Effector CD4-positive, alpha-beta T cell (primary cell): ENCODE data around the gene CDH22.
A peak's percentile ranks its signal among the peaks of the same experiment; 100 is the strongest.

Source experiments
- DNase-seq: peaks from one replicate; pipeline ENCODE4 v3.0.0-alpha.2; 2020

The CDH22 gene

DNA sequence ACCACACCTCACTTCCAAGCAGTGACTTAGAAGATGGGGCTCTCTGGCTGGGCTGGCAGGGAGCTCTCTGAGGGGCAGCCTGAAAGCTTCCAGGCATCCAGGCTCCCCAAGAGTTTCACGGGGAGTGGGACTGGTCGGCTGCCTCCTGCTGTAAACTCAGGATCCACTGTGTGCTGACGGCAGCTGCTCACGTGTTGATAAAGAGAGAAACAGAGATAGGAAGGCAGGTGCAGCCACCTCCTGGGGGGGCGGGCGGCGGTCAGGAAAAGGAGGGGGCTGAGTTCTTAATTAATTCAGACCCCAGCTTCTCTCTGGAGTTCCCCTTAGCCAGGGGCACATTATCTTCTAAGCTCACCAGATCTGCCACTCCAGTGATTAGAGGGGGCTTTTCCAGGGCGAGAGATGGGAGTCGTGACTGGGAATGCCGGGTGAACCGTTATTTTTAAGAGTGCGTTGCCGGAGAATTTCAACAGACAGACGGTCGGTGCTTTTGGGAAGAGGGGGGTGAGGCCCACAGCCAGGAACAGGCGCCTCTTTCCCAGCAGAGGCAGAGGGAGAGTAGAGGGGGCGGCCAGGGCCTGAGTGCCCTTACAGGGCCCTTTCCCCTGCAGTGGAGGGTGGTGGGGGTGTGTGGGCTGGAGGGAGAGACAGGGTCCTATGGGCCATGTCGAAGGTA lies 119.3 kb downstream of the CDH22 start:
- DNase-seq = no peak

DNA sequence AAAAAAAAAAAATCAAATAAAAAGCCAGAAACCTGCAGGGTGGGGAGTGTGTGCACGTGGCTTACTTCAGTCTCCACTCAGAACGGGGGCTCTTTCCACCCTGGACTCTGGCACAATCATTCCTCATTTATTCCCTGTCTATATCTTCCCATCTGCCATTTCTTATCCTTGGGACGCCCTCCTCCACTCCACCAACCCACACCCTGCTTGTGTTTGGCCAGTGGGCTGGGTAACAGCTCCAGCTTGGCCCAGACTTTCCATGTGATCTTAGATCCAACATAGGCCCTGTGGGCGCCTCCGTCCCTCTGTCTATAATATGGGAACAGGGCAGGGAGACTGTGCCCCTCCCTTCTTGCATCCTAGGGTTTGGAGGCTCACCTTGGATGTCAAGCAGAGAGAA lies 122.1 kb downstream of the CDH22 start:
- DNase-seq = no peak

DNA sequence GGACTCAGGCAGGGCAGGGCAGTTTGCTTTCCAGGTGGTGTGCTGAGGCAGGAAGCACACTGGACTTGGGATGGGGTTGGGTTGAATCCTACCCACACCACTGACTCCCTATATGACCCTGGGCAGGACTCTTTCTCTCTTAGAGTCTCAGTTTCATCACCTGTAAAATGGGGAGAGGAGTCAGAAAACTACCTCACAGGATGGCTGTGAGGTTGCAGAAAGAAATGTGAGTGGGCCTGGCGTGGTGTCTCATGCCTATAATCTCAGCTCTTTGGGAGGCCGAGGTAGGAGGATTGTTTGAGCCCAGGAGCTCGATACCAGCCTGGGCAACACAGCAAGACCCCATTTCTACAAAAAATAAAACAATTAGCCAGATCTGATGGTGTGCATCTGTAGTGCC lies 122.9 kb downstream of the CDH22 start:
- DNase-seq = no peak

DNA sequence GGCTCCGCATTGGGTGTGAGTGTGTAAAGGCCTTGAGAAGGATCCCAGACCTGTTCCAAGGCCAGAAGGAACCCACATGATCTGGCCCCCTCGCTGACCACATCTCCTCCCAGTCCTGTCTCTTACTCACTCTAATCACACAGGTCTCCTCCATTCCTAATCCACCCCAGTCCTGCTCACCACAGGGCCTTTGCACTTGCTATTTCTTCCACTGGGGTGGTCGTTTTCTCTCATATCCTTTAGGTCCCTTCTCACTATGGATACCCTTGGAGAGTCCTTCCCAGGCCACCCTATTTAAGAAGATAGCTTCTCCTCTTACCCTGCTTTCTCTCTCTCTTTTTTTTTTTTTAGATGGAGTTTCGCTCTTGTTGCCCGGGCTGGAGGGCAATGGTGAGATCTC lies 124.5 kb downstream of the CDH22 start:
- DNase-seq = no peak

DNA sequence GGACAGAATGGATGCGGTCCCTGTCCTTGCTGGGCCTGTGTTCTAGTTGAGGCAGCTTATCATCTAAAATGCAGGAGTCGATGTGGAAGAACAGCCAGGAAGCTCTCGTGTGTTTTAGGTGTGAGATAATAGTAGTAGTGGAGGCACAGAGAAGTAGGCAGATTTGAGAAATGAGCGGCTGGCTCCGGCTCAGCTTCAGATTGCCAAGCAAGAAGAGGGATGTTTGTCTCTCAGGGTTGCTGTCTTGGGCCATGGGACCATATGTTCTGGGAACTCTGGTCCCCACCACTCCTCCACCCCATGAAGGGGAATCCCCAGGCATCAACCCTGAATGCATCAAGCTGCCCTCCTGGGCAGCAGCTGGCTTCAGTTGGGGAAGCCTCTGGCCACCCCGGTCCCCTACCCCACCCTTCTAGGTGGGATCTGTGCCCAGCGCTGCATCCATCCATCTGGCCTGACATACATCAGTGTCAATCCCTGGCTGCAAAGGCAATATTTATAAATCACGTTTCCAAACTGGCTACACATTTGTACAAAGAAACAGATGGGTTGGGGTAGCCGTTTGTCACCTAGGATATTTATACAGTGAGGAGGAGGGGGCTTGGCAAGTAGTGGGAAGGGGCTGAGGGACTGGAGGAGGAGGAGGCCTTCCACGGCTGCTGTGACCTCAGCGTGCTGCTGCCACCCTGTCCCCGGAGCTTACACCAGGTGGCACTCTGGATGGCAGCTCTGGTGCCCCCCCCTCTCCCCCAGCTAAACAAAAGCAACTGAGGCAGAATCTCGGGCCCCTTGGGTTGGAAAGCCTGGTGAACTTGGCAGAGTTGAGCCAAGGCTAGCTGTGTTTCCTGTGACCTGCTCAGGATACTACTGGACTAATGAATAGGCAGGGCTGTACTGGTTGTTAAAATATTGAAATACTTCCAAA lies 125.8 kb downstream of the CDH22 start:
- no peak for DNase-seq

DNA sequence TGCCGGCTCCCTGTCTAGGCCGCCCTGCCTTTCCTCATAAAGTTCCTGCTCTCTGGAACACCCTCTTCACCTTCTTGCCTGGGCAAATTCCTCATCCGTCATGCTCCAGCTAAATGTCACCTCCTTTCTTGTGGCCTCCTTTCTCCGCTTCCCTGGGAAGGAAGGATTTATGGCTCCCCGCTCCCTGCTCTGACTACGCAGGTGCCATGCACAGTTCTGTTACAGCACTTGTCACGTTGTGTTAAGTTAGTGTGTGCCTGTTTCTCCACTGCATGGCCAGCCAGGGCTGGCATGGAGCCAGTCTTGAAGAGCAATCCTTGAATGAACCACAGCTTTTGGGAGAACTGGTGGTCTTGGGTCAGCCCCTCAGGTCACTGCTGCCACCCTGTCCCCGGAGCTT lies 128.4 kb downstream of the CDH22 start:
- no peak for DNase-seq

DNA sequence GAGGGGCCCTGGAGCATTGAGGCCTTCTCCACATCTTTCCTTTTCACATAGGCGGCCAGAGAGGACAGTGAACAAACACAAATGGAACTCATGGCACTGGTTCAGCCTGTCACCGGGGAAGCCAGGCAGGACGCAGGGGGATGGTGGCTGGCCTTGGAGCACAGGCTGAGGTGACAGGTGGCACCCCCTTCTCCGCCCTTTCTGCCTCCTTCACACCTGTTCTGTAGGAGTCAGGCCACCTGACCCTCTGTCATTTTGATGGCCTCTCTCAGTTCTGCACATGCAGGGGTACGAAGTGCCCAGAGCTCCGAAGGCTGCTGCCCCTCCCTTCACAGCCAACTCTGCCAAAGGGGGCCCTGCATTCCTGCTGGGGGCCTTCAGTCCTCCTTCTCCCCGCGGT lies 129.4 kb downstream of the CDH22 start:
- no peak for DNase-seq

DNA sequence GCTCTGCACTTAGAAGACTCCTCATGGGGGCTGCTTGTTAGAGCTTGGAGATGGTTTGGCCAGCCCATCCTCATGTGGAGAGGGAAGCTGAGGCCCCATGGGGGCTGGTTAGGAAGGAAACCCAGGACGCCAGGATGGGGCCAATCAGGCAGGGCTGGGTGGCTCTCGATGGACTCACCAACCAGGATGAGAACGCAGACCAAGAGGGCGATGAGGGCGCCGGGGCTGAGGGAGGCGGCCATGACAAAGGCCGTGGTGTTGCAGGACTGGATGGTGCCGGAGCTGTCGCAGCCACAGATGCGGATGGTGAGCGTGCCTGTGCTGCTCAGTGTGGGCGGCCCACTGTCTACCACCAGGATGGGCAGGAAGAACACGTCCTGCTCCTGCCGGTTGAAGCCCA lies 130.5 kb downstream of the CDH22 start:
- DNase-seq = no peak

DNA sequence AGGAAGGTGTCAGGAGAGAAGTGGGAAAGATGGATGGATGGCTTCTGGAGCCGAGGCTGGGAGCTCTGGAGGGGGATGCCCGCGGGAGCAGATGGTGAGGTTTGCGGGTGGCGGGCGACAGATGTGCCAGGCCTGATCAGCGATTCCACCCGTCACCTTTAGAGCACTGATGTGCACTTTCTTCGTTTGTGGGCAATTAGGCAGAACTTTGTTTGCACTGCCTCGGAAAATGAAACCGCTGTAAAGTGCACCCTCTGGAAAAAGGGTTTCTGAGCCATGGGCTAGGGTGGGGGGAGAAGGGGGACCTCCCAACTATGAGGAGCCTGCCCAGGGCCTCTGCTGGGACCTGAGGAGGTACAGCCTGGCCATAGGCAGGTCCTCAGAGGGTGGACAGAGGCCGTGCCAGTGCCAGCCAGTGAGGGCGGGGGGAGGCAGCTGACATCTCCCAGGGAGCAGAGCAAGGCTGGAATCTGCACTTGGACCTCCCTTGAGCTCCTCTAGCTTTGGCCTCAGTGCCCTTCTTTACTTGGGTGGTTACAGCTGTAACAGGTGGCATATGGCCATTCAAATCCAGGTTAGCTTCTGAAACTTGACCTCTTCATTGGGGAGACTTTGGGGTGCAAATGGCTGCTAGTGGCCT lies 131.4 kb downstream of the CDH22 start:
- DNase-seq = no peak

DNA sequence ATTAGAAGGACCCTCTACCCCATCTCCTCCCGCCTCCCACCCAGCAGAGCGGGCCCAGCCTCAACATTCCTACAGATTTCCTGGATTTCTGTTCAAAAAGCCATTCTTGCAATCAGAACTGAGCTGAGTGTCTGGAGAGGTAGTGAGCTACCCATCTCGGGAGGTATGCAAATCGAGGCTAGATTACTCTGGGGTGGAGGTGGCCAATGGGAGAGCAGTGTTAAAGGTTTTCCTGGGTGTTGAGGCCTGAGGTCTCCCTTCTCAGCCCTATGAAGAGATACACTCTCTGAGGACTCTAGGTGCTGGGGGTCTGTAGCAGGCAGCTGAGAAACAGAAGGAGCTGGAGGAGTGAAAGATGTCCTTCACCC lies 133.2 kb downstream of the CDH22 start:
- no peak for DNase-seq

DNA sequence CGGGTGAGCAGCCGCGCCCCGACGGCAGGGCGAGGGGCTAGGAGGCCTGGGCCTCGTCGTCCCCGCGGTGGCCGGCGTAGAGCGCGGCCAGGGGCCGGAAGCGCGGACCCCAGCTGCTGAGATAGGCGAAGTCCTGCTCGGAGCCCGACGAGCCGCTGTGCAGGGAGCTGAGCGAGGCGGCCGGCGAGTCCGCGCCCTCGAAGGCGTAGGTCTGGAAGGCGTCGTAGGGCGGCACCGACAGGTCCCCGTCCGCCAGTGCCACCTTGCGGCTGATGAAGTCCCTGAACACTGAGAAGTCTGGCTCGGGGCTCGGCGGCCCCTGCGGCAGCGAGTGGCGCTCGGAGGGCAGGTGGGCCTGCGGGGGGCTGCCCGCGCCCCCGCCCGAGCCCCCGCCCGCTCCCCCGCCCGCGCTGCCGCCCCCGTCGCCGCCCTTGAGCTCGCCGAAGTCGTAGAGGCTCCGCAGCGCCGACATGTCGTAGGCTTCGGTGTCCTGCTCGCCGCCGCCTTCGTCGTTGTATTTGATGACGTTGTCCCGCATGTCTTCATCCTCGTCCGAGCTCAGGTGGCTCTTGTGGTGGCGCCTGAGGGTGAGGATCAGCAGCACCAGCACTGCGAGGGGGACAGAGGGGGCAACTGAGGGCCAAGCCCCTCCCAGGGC lies 133.7 kb downstream of the CDH22 start:
- peak; percentile 65 for DNase-seq

DNA sequence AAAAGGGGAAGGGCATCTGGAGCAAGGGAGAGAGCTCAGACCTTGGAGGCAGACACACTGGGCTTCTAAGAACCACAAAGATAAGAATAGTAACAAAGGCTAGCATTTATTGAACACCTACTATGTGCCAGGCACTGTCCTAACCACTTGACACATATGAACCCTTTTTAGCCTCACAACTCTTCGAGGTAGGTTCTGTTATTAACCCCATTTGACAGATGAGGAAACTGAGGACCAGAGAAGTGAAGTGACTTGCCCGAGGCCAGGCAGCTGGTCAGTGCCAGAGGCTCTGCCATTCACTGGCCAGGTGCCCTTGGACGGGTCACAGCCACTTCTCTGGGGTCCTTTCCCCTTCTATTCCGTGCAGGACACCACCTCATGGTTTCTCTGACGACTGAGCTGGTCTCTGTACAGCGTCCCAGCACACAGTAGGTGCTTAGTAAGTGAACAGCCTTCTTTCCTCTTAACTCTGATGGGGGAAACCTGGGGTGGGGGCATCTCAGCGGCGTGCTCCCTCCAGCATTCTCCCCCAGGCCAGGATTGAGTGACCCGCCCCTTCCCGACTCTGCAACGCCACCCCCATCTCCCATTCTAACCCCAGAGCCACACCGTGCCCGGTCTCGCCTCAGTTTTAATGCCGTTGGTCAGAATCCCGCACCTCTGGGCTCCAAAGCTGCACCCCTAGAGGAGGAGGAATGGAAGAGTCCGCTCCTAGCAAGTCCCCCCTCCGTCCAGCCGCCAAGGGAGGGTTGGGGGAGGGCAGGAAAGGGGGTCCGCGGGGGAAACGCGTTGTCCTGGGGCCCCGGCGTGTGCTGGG lies 134.4 kb downstream of the CDH22 start:
- DNase-seq = no peak

DNA sequence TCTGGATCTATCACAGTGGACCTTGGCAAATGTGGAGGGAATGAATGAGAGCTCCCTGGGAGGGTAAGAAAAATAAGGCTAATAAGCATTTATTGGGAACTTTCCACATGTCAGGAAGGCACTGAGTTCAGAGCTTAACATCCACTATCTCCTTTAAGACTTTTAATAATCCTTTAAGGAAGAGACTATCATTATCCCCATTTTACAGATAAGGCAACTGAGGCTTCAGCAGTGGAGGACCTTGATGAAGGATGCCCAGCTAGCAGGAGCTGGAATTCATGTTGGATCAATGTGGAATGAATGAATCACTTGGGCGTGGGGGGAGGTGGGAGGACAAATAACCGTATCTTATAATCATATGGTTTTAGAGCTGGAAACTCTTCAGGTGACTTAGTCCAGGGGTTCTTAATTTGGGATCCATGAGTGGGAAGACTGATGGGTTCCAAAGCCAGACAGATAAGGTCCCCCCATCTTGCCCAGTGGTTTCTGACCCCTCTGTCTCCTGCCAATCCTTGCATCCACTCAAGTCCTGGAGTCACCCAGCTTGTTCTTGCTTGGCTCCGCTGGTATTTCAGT lies 135.2 kb downstream of the CDH22 start:
- no peak for DNase-seq

DNA sequence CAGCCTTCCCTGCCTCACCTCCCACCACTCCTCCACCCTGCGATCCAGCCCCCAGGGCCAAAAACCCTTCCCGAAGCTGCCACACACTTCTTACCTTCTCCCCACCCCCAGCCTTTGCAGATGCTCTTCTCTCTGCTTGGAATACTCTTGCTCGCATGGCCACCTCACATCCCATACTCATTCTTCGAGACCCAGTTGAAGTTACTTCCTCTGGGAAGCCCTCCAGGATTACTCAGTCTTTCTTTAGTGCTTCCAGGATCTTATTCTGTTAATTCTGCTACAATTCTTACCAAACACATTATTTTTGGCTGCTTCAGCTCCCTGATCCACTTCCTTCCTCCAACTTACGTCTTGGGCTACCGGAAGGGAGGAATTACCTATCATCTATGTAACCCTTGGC lies 135.8 kb downstream of the CDH22 start:
- no peak for DNase-seq

DNA sequence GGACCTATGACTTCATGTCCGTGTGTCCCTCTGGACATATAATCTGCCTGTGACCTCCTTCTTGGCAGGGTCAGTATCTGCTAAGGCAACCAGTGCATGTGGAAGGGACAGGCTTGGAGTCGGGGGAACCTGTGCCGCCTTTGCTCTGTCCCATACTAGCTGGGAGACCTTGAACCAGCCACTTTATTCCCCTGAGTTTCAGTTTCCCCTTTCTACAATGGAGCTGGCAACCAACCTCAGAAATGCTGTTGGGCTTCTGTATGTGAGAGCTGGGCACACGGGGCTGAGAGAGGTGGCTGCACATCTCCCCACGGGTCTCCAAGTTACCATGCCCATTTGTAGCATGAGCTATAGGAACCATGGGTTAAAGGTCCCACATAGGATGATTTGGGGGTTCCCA lies 136.4 kb downstream of the CDH22 start:
- DNase-seq = no peak

DNA sequence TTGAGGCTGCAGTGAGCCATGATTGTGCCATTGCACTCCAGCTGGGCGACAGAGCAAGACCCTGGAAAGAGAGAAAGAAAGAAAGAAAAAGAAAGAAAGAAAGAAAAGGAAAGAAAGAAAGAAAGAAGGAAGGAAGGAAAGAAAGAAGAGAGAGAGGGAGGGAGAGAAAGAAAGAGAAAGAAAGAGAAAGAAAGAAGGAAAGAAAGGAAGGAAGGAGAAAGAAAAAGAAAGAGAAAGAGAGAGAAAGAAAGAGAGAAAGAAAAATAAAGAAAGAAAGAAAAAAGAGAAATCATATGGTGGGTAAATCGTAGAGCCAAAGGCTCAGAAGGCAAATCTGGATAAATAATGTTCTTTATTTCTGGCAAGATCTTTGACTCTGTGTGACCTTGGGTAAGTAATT lies 136.8 kb downstream of the CDH22 start:
- no peak for DNase-seq

DNA sequence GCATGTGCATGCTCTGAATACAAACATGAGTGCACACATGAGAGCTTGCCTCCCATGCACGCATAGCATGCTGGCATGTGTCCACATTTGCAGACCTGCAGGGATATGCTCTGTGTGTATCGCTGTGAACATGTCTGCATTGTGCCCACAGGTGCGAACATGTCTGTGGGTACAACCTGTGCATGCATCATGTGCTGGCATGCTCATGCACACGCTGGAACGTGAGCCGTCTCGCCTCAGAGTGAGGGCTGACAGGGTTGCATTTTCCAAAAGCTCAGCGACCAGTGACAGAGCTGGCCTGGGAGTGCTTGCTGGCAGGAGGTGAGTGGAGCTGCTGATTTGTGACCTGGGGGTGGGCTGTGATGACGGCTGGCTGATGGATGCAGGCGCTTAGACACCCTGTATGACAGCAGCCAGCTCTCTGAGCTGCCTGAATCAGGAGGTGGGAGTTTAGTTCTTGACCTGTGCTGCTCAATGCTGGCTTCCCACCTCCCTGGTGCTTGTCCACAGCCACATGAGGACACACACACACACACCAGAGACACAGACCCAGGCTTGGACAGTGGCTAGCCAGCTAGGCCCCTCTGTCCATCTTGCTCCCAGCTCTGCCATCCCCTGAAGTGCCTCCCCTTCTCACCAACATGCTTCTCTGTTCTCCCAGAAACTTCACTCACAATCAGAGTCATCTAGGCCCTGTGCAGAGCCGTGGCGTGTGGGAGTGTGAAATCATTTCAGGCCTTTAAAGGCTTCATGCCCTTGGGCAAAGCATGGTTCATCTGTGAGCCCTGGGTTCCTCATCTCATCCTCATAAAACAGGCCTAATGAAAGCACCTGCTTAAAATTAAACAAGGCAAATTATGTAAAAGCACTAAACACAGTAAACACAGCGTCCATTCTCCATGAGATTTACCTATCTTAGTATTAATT lies 138.8 kb downstream of the CDH22 start:
- no peak for DNase-seq

DNA sequence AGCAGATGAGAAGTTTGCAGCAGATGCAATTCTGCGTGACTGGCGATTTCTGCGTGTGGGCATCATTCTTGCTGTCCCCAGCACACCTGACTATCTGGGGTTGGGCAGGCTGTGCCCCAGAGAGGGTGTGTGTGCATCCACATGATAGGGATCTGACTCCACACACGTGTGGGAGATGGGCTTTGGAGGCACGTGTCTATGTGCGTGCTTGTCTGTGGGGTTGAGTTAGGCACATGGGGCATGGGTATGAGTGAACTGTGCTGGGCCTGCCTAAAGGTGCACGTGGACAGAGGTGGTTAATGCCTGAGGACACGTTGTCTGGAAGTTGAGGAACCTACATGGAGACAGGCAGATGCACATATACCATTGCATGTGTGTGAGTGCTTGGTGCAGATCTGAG lies 139.9 kb downstream of the CDH22 start:
- no peak for DNase-seq

DNA sequence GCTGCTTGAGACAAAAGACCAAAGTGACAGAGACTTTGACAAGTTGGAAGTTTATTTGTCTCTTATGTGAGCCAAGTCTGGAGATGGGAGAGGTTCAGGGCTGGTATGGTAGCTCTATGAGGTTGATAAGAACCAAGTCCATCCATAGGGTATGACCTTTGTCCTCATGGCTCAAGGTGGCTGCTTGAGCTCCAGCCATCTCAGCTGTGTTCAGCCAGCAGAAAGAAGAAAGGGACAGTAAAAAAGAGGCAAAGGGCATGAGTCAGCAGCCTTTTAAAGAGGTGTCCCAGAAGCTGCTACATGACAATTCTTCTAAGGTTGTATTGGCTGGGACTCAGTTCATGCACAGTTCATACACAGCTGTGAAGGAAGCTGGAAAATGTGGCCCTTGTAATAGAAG lies 141.2 kb downstream of the CDH22 start:
- DNase-seq = no peak

DNA sequence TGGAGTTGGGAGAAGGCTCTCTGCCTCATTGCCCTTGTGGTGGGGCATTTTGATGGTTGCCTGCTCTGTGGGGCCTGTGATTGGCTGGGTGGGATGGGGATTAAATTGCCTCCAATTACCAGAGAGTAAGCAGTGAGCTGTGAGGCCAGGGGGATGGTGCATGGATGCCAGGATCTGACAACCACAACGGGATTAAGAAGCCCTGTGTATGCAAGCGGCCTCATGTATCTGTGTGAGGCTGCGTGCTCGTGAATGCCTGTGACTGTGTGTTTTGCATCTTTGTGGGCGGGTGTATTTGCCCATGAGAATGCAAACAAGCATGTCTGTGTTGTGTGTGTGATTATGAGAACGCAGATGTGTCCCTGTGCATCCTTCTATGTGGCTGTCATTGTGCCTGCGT lies 144.0 kb downstream of the CDH22 start:
- no peak for DNase-seq

DNA sequence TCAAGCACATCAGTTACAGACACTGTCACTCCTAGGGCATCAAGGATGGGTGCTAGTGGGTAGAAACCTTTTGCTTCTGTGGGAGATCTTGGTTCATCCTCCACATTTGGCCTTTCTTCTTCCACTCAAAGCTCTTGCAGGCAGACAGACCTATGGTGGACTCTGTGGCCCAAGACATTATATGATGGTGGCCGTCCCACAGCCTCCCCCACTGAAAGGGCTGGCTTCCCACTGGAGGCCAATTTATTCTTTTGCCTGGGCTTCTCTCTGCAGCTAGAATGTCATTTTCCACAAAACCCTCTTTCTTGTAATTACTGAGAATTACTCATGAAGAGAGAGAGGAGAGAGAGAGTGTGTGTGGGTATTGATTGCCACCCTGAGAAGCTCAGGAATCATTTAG lies 146.4 kb downstream of the CDH22 start:
- DNase-seq = no peak
